ENCODE measurements around the gene GRB2.

- no peak for TF ChIP-seq CTCF (IDR thresholded peaks at IDR 0.05; ENCODE audit: insufficient read depth, low read length, poor library complexity, severe bottlenecking)
- TF ChIP-seq EZH2phosphoT487 (conservative IDR thresholded peaks at IDR 0.05; ENCODE audit: low read length) = no peak
Observed at GRCh38 chr17:75335315-75335714, 70.2 kb downstream of the GRB2 start.

Measured in SU-DHL-6 (cell line).